Measurements from ENCODE around the gene LSP1.

LSP1 gene

GRCh38 chr11:1847926-1848639 lies 4.8 kb upstream of the LSP1 start:
- no peak for ATAC-seq
- no peak for DNase-seq

GRCh38 chr11:1848640-1849430 lies 4.0 kb upstream of the LSP1 start:
- ATAC-seq (no peak), DNase-seq (no peak)

GRCh38 chr11:1851468-1852180 lies 1.3 kb upstream of the LSP1 start:
- DNase-seq (no peak), ATAC-seq (no peak)

GRCh38 chr11:1852271-1852876 lies 510 bp upstream of the LSP1 start:
- no peak for DNase-seq

GRCh38 chr11:1853376-1854131 lies 670 bp downstream of the LSP1 start:
- no peak for ATAC-seq
- DNase-seq: peak; percentile 46

More at GRCh38 chr11:1852271-1852876, 510 bp upstream of the LSP1 start:
- ATAC-seq: no peak

- peak; percentile 37 for DNase-seq
- ATAC-seq: peak; percentile 4
Measured at GRCh38 chr11:1854132-1854948, 1.5 kb downstream of the LSP1 start.

- ATAC-seq (peak; percentile 64), DNase-seq (peak; percentile 80)
Measured at GRCh38 chr11:1854949-1855885, 2.3 kb downstream of the LSP1 start.

GRCh38 chr11:1855886-1856265 lies 3.0 kb downstream of the LSP1 start:
- DNase-seq (no peak), ATAC-seq (no peak)

- no peak for ATAC-seq
- no peak for DNase-seq
Measured at GRCh38 chr11:1856306-1857005, 3.6 kb downstream of the LSP1 start.

- no peak for DNase-seq
Measured at GRCh38 chr11:1857064-1857463, 4.2 kb downstream of the LSP1 start.

GRCh38 chr11:1858154-1858553 lies 5.3 kb downstream of the LSP1 start:
- ATAC-seq (no peak), DNase-seq (no peak)

More at GRCh38 chr11:1857064-1857463, 4.2 kb downstream of the LSP1 start:
- no peak for ATAC-seq

GRCh38 chr11:1858576-1858975 lies 5.7 kb downstream of the LSP1 start:
- ATAC-seq (no peak), DNase-seq (no peak)

GRCh38 chr11:1859004-1859403 lies 6.1 kb downstream of the LSP1 start:
- ATAC-seq (no peak), DNase-seq (no peak)

GRCh38 chr11:1860108-1860507 lies 7.2 kb downstream of the LSP1 start:
- DNase-seq (no peak), ATAC-seq (no peak)

- DNase-seq (no peak), ATAC-seq (no peak)
Measured at GRCh38 chr11:1861435-1862411, 8.8 kb downstream of the LSP1 start.

GRCh38 chr11:1862588-1863351 lies 9.9 kb downstream of the LSP1 start:
- ATAC-seq (no peak), DNase-seq (no peak)

Measured in stimulated activated naive CD8-positive, alpha-beta T cell treated with anti-CD3 and anti-CD28 coated beads, Interleukin-15, Interleukin-2, amounts not matched to agents 100 U/mL and 50 U/mL, for 24 hours (primary cell).